Measurements from ENCODE around the gene UBAC1. TPM values are rescaled to one million over a fixed set of nuclear protein-coding genes. Genes with fewer than 3 reads are reported as not detected.
"Not testable (repeated sequence)": the region's sequence is repeated elsewhere in the genome, so short reads cannot be mapped to it uniquely, and the experiment has no call there.

The UBAC1 gene
- total RNA-seq, 1 experiment from 2014 or later = 55.6 TPM

- H3K4me1 Mint-ChIP-seq = no peaks in the 10 kb centered on the region
- no peak for DNase-seq (ENCODE audit: low spot score)
- CTCF ChIA-PET = no interaction called here
- POLR2A ChIA-PET = no interaction called here
- peaks cover 93% of the 10 kb centered on the region for H3K36me3 Mint-ChIP-seq
- H3K4me3 Mint-ChIP-seq = no peak overlapping the region
- ATAC-seq = no peak
- H3K27ac Mint-ChIP-seq = no peak overlapping the region
- H3K27me3 Mint-ChIP-seq (ENCODE audit: low read depth) = peaks cover 48% of the 10 kb centered on the region
- TF ChIP-seq FOXP1 (CRISPR knock-in tag; IDR thresholded peaks at IDR 0.05; ENCODE audit: borderline replicate concordance) (no peak), EMX1 (CRISPR knock-in tag; IDR thresholded peaks at IDR 0.05) (no peak), NFE2L1 (CRISPR knock-in tag; IDR thresholded peaks at IDR 0.05) (no peak), CREM (CRISPR knock-in tag; IDR thresholded peaks at IDR 0.05) (no peak), NR2C2 (CRISPR knock-in tag; IDR thresholded peaks at IDR 0.05) (no peak), AR (CRISPR knock-in tag; IDR thresholded peaks at IDR 0.05) (no peak), ZNF671 (CRISPR knock-in tag; IDR thresholded peaks at IDR 0.05) (no peak), TCF7 (CRISPR knock-in tag; IDR thresholded peaks at IDR 0.05; ENCODE audit: low read depth) (no peak), KAT7 (CRISPR knock-in tag; IDR thresholded peaks at IDR 0.05; ENCODE audit: borderline replicate concordance) (no peak), ZNF317 (CRISPR knock-in tag; IDR thresholded peaks at IDR 0.05; ENCODE audit: borderline replicate concordance, low read depth) (no peak), ZNF416 (CRISPR knock-in tag; IDR thresholded peaks at IDR 0.05) (no peak), MXD4 (CRISPR knock-in tag; IDR thresholded peaks at IDR 0.05; ENCODE audit: borderline replicate concordance) (no peak), ZBTB21 (CRISPR knock-in tag; IDR thresholded peaks at IDR 0.05; ENCODE audit: borderline replicate concordance) (no peak), E2F5 (CRISPR knock-in tag; IDR thresholded peaks at IDR 0.05) (no peak), E2F1 (CRISPR knock-in tag; IDR thresholded peaks at IDR 0.05) (no peak), JAZF1 (CRISPR knock-in tag; IDR thresholded peaks at IDR 0.05) (no peak)
- peaks cover 70% of the 10 kb centered on the region for H3K9me3 Mint-ChIP-seq
Observed at GRCh38 chr9:135914921-135915320, 46.3 kb downstream of the UBAC1 start.

- ATAC-seq; H3K4me3 Mint-ChIP-seq; POLR2A ChIA-PET; CTCF ChIA-PET; H3K27ac Mint-ChIP-seq; DNase-seq (ENCODE audit: low spot score): not testable (repeated sequence)
- Mint-ChIP-seq H3K9me3 (peaks cover 50% of the 10 kb centered on the region), H3K4me1 (peaks cover 10% of the 10 kb centered on the region), H3K36me3 (peaks cover 75% of the 10 kb centered on the region), H3K27me3 (ENCODE audit: low read depth) (peaks cover 32% of the 10 kb centered on the region)
Observed at GRCh38 chr9:135911233-135911632, 49.9 kb downstream of the UBAC1 start.

- Mint-ChIP-seq H3K4me1 (peaks cover 14% of the 10 kb centered on the region), H3K4me3 (no peak overlapping the region), H3K36me3 (peaks cover 71% of the 10 kb centered on the region), H3K27ac (no peak overlapping the region), H3K27me3 (ENCODE audit: low read depth) (peaks cover 31% of the 10 kb centered on the region), H3K9me3 (peaks cover 45% of the 10 kb centered on the region)
- ATAC-seq = no peak
- ChIA-PET CTCF (interaction anchor here (0.5 kb wide), 1 partner anchor 1689 kb away, joined by 4 read pairs; no protein-coding TSS in a partner anchor), POLR2A (no interaction called here)
- no peak for DNase-seq (ENCODE audit: low spot score)
- TF ChIP-seq ZNF423 (CRISPR knock-in tag; IDR thresholded peaks at IDR 0.05) = no peak
- no peak for TF ChIP-seq STAT6 (CRISPR knock-in tag; conservative IDR thresholded peaks at IDR 0.05; ENCODE audit: low read depth)
Observed at GRCh38 chr9:135910757-135911156, 50.4 kb downstream of the UBAC1 start.

All from WTC11 (cell line).